Hepatocyte (in vitro differentiated cells): Measurements from ENCODE around the gene TUT1.

Experiments
- CTCF ChIP-seq: fragments of 200-600 bp; sonication (generic); IDR thresholded peaks from 2 replicates; pipeline ENCODE4 v1.5.1; 2016; ENCODE audit warnings: antibody characterized with exemption, mild to moderate bottlenecking; ENCODE audit not compliant: poor library complexity
- EZH2 ChIP-seq: fragments of 200-600 bp; sonication (generic); IDR thresholded peaks from 2 replicates; pipeline ENCODE4 v1.6.1; 2016; ENCODE audit warnings: antibody characterized with exemption, mild to moderate bottlenecking, borderline replicate concordance
- EZH2phosphoT487 ChIP-seq: fragments of 200-600 bp; sonication (generic); IDR thresholded peaks from one replicate; pipeline ENCODE4 v1.6.1; 2018; ENCODE audit warnings: antibody characterized with exemption, mild to moderate bottlenecking, low read depth, moderate library complexity; ENCODE audit not compliant: unreplicated experiment, severe bottlenecking

- TF ChIP-seq EZH2 (no peak), CTCF (no peak), EZH2phosphoT487 (no peak)
Observed at GRCh38 chr11:62607714-62608113, 16.4 kb upstream of the TUT1 start.
